Activated T-cell treated with anti-CD3 and anti-CD28 coated beads, Interleukin-2, amount 50 U/mL, for 24 hours (primary cell): ENCODE data around the gene SLC47A1.
"Not testable (repeated sequence)": the region's sequence is repeated elsewhere in the genome, so short reads cannot be mapped to it uniquely, and the experiment has no call there.

Experiments used
- DNase-seq: peaks from one replicate; pipeline ENCODE4 v3.0.0-alpha.2; 2020
- H3K27ac Mint-ChIP-seq: 2 replicates; pipeline ENCODE4 v1.8.0; 2020; ENCODE audit warnings: mild to moderate bottlenecking, mixed read lengths
- H3K27me3 Mint-ChIP-seq: 2 replicates; pipeline ENCODE4 v1.8.0; 2020; ENCODE audit warnings: mixed read lengths
- H3K36me3 Mint-ChIP-seq: 2 replicates; pipeline ENCODE4 v1.8.0; 2020; ENCODE audit warnings: low read depth, mixed read lengths
- H3K4me1 Mint-ChIP-seq: 2 replicates; pipeline ENCODE4 v1.8.0; 2020; ENCODE audit warnings: low read depth, mixed read lengths
- H3K4me3 Mint-ChIP-seq: 2 replicates; pipeline ENCODE4 v1.8.0; 2020; ENCODE audit warnings: mild to moderate bottlenecking, moderate library complexity, mixed read lengths
- H3K9me3 Mint-ChIP-seq: 2 replicates; pipeline ENCODE4 v1.8.0; 2020; ENCODE audit warnings: mixed read lengths

The SLC47A1 gene

DNA sequence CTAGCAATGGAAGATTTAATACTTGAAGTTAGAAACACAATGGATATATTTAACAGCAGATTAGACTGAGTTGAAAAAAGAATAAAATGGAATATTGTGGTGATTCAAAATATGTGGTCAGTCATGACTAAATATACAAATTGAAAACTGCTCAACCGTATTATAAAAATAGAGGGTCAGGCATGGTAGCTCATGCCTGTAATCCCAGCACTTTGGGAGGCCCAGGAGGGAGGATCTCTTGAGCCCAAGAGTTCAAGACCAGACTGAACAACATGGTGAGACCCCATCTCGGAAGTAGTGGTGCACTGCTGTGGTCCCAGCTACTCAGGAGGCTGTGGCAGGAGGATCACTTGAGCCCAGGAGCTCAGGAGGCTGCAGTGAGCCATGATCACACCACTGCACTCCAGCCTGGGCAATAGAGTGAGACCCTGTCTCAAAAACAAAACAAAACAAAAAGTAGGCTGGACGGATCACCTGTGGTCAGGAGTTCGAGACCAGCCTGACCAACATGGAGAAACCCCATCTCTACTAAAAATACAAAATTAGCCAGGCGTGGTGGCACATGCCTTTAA is 24.3 kb upstream of the SLC47A1 start:
- H3K9me3 Mint-ChIP-seq, DNase-seq, H3K27ac Mint-ChIP-seq, H3K36me3 Mint-ChIP-seq, H3K27me3 Mint-ChIP-seq, H3K4me3 Mint-ChIP-seq: not testable (repeated sequence)
- H3K4me1 Mint-ChIP-seq = peaks cover 11% of the 10 kb centered on the region

DNA sequence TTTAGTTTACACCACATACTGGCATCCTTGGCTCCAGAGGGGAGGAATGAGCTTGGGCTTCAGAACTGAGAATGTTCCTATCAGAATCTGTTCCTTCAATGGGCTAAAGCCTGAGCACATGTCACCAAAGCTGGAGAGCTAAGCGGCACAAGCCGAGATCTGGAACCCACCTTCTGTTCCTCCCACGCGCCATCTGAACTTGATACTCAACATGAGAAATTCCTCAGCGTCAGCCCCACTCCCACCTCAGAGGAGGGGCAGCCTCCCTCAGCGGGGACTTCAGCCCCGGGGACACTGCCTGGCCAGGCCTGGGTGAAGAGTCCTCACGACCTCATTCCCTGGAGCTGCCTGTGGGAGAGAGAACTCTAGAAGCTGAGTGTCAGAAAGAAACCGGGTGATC is 22.8 kb upstream of the SLC47A1 start:
- Mint-ChIP-seq H3K27me3 (no peaks in the 10 kb centered on the region), H3K4me1 (peaks cover 11% of the 10 kb centered on the region), H3K4me3 (no peak overlapping the region), H3K9me3 (no peaks in the 10 kb centered on the region), H3K36me3 (peaks cover 3% of the 10 kb centered on the region), H3K27ac (no peak overlapping the region)
- DNase-seq = no peak

GRCh38 chr17:19513897-19514488 is 19.7 kb upstream of the SLC47A1 start:
- no peaks in the 10 kb centered on the region for H3K27me3 Mint-ChIP-seq
- peaks cover 3% of the 10 kb centered on the region for H3K4me1 Mint-ChIP-seq
- no peak overlapping the region for H3K27ac Mint-ChIP-seq
- H3K36me3 Mint-ChIP-seq = no peaks in the 10 kb centered on the region
- no peaks in the 10 kb centered on the region for H3K9me3 Mint-ChIP-seq
- peak; percentile 76 for DNase-seq
- no peak overlapping the region for H3K4me3 Mint-ChIP-seq

GRCh38 chr17:19517699-19518098 is 16.0 kb upstream of the SLC47A1 start:
- H3K4me3 Mint-ChIP-seq = no peak overlapping the region
- H3K27me3 Mint-ChIP-seq = peaks cover 7% of the 10 kb centered on the region
- no peak for DNase-seq
- H3K36me3 Mint-ChIP-seq = no peaks in the 10 kb centered on the region
- no peaks in the 10 kb centered on the region for H3K9me3 Mint-ChIP-seq
- H3K4me1 Mint-ChIP-seq = peaks cover 5% of the 10 kb centered on the region
- H3K27ac Mint-ChIP-seq = no peak overlapping the region

DNA sequence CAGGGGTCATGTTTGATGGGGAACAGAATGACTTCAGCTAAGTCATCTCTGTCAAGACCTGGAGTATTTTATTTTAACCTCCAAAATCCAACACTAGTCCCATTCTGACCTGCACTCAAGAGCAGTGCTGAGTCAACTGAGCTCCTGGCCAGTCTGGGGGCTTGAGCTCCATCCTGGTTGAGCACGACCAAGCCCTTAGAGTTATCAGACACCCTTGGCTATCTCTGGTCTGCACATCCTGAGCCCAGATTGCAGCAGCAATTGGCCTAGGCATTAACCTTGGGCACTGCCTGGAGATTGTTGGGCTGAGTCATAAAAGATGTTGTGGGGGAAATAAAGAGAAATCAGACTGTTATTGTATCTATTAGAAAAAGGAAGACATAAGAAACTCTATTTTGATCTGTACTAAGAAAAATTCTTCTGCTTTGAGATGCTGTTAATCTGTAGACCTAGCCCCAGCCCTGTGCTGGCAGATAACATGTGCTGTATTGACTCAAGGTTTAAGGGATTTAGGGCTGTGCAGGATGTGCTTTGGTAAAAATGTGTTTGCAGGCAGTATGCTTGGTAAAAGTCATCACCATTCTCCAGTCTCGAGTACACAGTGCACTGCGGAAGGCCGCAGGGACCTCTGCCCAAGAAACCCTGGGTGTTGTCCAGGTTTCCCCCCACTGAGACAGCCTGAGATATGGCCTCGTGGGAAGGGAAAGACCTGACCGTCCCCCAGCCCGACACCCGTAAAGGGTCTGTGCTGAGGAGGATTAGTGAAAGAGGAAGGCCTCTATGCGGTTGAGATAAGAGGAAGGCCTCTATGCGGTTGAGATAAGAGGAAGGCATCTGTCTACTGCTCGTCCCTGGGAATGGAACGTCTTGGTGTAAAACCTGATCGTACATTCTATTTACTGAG is 14.0 kb upstream of the SLC47A1 start:
- H3K4me3 Mint-ChIP-seq, H3K9me3 Mint-ChIP-seq, DNase-seq, H3K36me3 Mint-ChIP-seq, H3K4me1 Mint-ChIP-seq, H3K27ac Mint-ChIP-seq: not testable (repeated sequence)
- peaks cover 11% of the 10 kb centered on the region for H3K27me3 Mint-ChIP-seq

DNA sequence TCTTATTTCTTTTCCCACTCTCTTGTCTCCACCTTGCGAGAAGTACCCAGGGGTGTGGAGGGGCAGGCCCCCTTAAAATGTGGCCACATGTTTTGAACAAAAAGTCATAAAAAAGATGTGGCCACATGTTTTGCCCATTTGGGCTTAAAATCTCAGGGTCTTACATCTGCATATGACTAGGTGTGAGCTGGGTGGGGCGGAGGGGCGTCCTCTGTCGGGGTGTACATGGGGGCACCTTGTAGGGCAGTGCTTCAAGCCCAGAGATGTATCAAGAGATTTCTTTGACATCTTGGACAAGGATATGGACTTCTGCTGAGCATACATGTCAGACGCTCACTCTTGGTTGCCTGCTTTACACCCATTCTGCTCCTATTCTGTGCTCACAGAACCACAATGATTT is 13.0 kb upstream of the SLC47A1 start:
- Mint-ChIP-seq H3K4me1 (peaks cover 2% of the 10 kb centered on the region), H3K27ac (no peak overlapping the region), H3K9me3 (no peaks in the 10 kb centered on the region), H3K27me3 (peaks cover 14% of the 10 kb centered on the region), H3K36me3 (no peaks in the 10 kb centered on the region), H3K4me3 (no peak overlapping the region)
- no peak for DNase-seq

DNA sequence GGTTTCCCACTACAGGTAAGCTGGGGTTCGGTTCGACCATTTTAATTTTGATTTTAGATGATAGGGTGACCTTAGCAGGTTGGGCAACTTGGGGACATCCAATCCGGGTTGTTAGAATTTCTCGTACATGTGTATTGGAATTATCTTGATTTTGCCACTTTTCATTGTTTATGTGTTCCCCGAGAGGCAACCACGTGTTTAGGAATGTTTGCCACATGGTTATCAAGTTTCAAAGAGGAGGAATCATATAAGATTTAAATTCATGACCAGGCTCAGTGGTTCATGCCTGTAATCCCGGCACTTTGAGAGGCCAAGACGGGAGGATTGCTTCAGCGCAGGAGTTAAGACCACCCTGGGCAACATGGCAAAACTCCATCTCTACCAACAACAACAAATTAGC is 10.0 kb upstream of the SLC47A1 start:
- Mint-ChIP-seq H3K27ac (no peak overlapping the region), H3K4me3 (no peak overlapping the region), H3K36me3 (no peaks in the 10 kb centered on the region), H3K4me1 (peaks cover 2% of the 10 kb centered on the region), H3K9me3 (no peaks in the 10 kb centered on the region), H3K27me3 (peaks cover 30% of the 10 kb centered on the region)
- no peak for DNase-seq

DNA sequence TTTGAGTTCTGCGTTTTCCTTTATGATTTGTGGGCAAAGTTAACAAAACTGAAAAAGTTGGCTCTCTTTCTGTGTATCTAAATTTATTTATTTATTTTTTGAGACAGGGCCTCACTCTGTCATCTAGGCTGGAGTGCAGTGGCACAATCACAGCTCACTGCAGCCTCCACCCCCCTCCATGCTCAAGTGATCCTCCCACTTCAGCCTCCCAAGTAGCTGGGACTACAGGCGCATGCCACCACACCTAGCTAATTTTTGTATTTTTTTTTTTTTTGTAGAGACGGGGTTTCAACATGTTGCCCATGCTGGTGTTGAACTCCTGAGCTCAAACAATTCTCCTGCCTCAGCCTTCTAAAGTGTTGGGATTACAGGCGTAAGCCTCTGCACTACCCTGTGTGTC is 6.7 kb upstream of the SLC47A1 start:
- not testable (repeated sequence) for H3K4me1 Mint-ChIP-seq, DNase-seq, H3K9me3 Mint-ChIP-seq, H3K36me3 Mint-ChIP-seq, H3K27ac Mint-ChIP-seq, H3K4me3 Mint-ChIP-seq
- peaks cover 40% of the 10 kb centered on the region for H3K27me3 Mint-ChIP-seq

GRCh38 chr17:19531780-19532501 is 1.7 kb upstream of the SLC47A1 start:
- no peak for DNase-seq
- no peak overlapping the region for H3K4me3 Mint-ChIP-seq
- no peaks in the 10 kb centered on the region for H3K36me3 Mint-ChIP-seq
- H3K9me3 Mint-ChIP-seq = no peaks in the 10 kb centered on the region
- H3K4me1 Mint-ChIP-seq = peaks cover 14% of the 10 kb centered on the region
- peaks cover 54% of the 10 kb centered on the region for H3K27me3 Mint-ChIP-seq
- no peak overlapping the region for H3K27ac Mint-ChIP-seq

GRCh38 chr17:19533036-19533717 is 477 bp upstream of the SLC47A1 start:
- Mint-ChIP-seq H3K36me3 (no peaks in the 10 kb centered on the region), H3K27me3 (peaks cover 56% of the 10 kb centered on the region), H3K4me3 (peak overlapping the region; percentile 43), H3K27ac (no peak overlapping the region), H3K4me1 (peaks cover 14% of the 10 kb centered on the region), H3K9me3 (no peaks in the 10 kb centered on the region)
- peak; percentile 34 for DNase-seq

DNA sequence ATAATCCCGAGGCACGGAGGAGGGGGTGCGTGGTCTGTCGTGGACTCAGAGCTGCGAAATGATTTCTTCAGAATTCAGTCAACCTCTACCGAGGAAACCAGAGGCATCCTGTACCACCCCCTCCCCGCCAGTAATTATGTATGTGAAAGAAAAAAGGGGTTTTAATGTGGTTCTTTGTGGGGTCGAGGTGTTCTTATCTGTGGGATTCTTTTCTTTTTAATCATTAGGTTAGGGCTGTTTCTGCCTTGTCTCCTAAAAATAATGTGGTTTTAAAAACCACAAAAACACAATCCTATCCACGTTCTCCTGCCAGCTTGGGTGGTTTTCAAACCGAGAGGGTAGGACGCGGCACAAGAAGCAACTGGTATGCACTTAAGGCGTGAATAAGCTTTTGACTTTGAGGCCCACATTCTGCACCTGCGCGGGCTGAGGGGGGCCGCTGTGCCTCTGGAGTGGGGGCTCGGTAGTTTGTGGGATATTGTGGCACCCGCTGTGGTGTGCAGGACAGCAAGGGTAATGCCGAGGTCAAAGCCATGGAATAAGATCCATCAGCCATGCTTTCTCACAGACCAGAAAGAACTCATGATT is 1.0 kb downstream of the SLC47A1 start:
- no peaks in the 10 kb centered on the region for H3K36me3 Mint-ChIP-seq
- peaks cover 60% of the 10 kb centered on the region for H3K27me3 Mint-ChIP-seq
- peak overlapping the region; percentile 66 for H3K4me3 Mint-ChIP-seq
- peaks cover 14% of the 10 kb centered on the region for H3K4me1 Mint-ChIP-seq
- H3K27ac Mint-ChIP-seq = no peak overlapping the region
- no peaks in the 10 kb centered on the region for H3K9me3 Mint-ChIP-seq
- no peak for DNase-seq

DNA sequence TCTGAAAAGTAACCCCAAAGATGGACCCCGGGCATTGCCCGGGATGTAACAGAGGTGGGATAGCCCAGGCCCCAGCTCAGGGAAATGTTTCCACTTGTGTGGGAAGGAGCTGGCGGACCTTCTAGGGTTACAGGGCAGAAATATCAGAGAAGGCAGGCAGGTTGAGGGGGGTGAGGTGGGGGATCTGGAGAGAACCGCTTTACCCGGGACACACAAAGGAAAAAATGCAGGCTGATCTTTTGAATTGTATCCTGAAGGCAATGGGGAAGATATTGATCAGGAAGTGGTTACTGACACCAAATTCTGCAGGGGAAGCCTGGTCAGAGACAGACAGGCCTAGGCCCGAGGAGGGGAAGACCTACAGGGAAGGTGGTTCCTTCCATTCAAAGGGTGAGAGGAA is 3.5 kb downstream of the SLC47A1 start:
- Mint-ChIP-seq H3K36me3 (no peaks in the 10 kb centered on the region), H3K27ac (no peak overlapping the region), H3K9me3 (no peaks in the 10 kb centered on the region), H3K4me3 (no peak overlapping the region), H3K4me1 (peaks cover 14% of the 10 kb centered on the region), H3K27me3 (peaks cover 53% of the 10 kb centered on the region)
- DNase-seq = no peak

GRCh38 chr17:19538095-19539039 is 4.7 kb downstream of the SLC47A1 start:
- no peak for DNase-seq
- Mint-ChIP-seq H3K4me3 (no peak overlapping the region), H3K4me1 (peaks cover 9% of the 10 kb centered on the region), H3K36me3 (no peaks in the 10 kb centered on the region), H3K27ac (no peak overlapping the region), H3K27me3 (peaks cover 40% of the 10 kb centered on the region), H3K9me3 (no peaks in the 10 kb centered on the region)
